OCI-LY1 (cell line): ENCODE data around the gene OR14C36.

Experiments
- H2AFZ ChIP-seq: fragments of 200-600 bp; sonication (generic), shearing (Covaris generic); 2 replicates; pipeline ENCODE4 v1.6.0; 2014; ENCODE audit warnings: antibody characterized with exemption, mild to moderate bottlenecking, low read length
- H3F3A ChIP-seq: fragments of 200-600 bp; sonication (generic), shearing (Covaris generic); 2 replicates; pipeline ENCODE4 v1.6.0; 2014; ENCODE audit warnings: mild to moderate bottlenecking, antibody characterized with exemption, low read length, moderate library complexity; ENCODE audit not compliant: insufficient read depth
- H3K27ac ChIP-seq: fragments of 200-600 bp; sonication (generic); 2 replicates; pipeline ENCODE4 v1.5.1; 2014; ENCODE audit warnings: low read length, mixed run types, mild to moderate bottlenecking, low read depth; ENCODE audit not compliant: poor library complexity, severe bottlenecking
- H3K27me3 ChIP-seq: fragments of 200-600 bp; sonication (generic); 2 replicates; pipeline ENCODE4 v1.6.0; 2014; ENCODE audit warnings: antibody characterized with exemption, mild to moderate bottlenecking, low read length, moderate library complexity; ENCODE audit not compliant: insufficient read depth
- H3K36me3 ChIP-seq: fragments of 200-600 bp; sonication (generic); 2 replicates; pipeline ENCODE4 v1.6.1; 2014; ENCODE audit warnings: mild to moderate bottlenecking, antibody characterized with exemption, low read length, moderate library complexity, mixed read lengths; ENCODE audit not compliant: insufficient read depth
- H3K4me1 ChIP-seq: fragments of 200-600 bp; sonication (generic); 2 replicates; pipeline ENCODE4 v1.5.1; 2014; ENCODE audit warnings: mild to moderate bottlenecking, low read length, moderate library complexity; ENCODE audit not compliant: insufficient read depth, severe bottlenecking
- H3K4me2 ChIP-seq: fragments of 200-600 bp; sonication (generic), shearing (Covaris generic); 2 replicates; pipeline ENCODE4 v1.6.1; 2014; ENCODE audit warnings: low read length
- H3K4me3 ChIP-seq: fragments of 200-600 bp; sonication (generic); 2 replicates; pipeline ENCODE4 v1.5.1; 2014; ENCODE audit warnings: low read length, low read depth, mild to moderate bottlenecking, mixed read lengths; ENCODE audit not compliant: poor library complexity, severe bottlenecking
- H3K79me2 ChIP-seq: fragments of 200-600 bp; shearing (Covaris generic); 2 replicates; pipeline ENCODE4 v1.6.1; 2016; ENCODE audit warnings: mixed run types, low read length, mixed read lengths; ENCODE audit not compliant: insufficient read depth
- H3K9ac ChIP-seq: fragments of 200-600 bp; sonication (generic), shearing (Covaris generic); 2 replicates; pipeline ENCODE4 v1.6.1; 2014; ENCODE audit warnings: mild to moderate bottlenecking, low read length, mixed read lengths
- H3K9me2 ChIP-seq: fragments of 200-600 bp; sonication (generic), shearing (Covaris generic); 2 replicates; pipeline ENCODE4 v1.6.1; 2014; ENCODE audit warnings: low read depth, mild to moderate bottlenecking, low read length, mixed read lengths
- H3K9me3 ChIP-seq: fragments of 200-600 bp; shearing (Covaris generic); 2 replicates; pipeline ENCODE4 v1.6.1; 2014; ENCODE audit warnings: low read length, mixed read lengths
- H4K20me1 ChIP-seq: fragments of 200-600 bp; sonication (generic), shearing (Covaris generic); 2 replicates; pipeline ENCODE4 v1.6.0; 2016; ENCODE audit warnings: mild to moderate bottlenecking, low read length; ENCODE audit not compliant: insufficient read depth
- EZH2 ChIP-seq: fragments of 200-600 bp; sonication (generic), shearing (Covaris generic); IDR thresholded peaks from 2 replicates; pipeline ENCODE4 v1.8.0; 2017; ENCODE audit warnings: borderline replicate concordance, mixed run types, mild to moderate bottlenecking, antibody characterized with exemption, low read length, moderate library complexity, mixed read lengths
- TF ChIP-seq, protein P1 (sequence below): fragments of 200-600 bp; sonication (generic), shearing (Covaris generic); IDR thresholded peaks from 2 replicates; pipeline ENCODE4 v1.5.1; 2017; ENCODE audit warnings: mild to moderate bottlenecking, antibody characterized with exemption, low read length, moderate library complexity, mixed read lengths

Gene OR14C36

DNA sequence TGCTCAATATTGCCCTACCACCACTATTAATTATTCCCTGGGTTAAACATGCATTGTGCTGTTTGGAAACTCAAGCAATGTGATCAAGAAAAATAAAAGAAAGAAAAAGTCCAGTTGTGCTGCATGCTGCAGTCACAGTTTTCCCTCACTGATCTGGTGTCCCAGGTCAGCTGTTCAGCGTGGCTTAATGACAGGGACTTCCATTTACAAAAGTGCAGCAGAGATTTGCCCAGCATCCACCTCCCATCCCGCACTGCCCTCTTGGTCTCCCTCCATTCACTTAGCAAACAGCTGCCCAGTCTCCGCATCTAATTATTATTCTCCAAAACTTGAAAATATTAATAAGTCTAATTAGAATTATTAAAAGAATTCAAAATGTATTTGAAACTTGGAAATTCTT is 10.8 kb downstream of the OR14C36 start:
- Histone ChIP-seq H2AFZ (no peak overlapping the region), H3K27ac (no peak overlapping the region), H3K27me3 (no peaks in the 10 kb centered on the region), H3K36me3 (no peaks in the 10 kb centered on the region), H3K9me3 (no peaks in the 10 kb centered on the region), H3F3A (no peaks in the 10 kb centered on the region), H3K4me3 (no peak overlapping the region), H3K9ac (no peak overlapping the region), H3K79me2 (no peaks in the 10 kb centered on the region), H3K9me2 (no peaks in the 10 kb centered on the region), H4K20me1 (no peaks in the 10 kb centered on the region), H3K4me2 (no peak overlapping the region), H3K4me1 (no peaks in the 10 kb centered on the region)
- TF ChIP-seq EZH2, result no peak
- TF ChIP-seq, protein P1, sequence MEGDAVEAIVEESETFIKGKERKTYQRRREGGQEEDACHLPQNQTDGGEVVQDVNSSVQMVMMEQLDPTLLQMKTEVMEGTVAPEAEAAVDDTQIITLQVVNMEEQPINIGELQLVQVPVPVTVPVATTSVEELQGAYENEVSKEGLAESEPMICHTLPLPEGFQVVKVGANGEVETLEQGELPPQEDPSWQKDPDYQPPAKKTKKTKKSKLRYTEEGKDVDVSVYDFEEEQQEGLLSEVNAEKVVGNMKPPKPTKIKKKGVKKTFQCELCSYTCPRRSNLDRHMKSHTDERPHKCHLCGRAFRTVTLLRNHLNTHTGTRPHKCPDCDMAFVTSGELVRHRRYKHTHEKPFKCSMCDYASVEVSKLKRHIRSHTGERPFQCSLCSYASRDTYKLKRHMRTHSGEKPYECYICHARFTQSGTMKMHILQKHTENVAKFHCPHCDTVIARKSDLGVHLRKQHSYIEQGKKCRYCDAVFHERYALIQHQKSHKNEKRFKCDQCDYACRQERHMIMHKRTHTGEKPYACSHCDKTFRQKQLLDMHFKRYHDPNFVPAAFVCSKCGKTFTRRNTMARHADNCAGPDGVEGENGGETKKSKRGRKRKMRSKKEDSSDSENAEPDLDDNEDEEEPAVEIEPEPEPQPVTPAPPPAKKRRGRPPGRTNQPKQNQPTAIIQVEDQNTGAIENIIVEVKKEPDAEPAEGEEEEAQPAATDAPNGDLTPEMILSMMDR, result no peak

DNA sequence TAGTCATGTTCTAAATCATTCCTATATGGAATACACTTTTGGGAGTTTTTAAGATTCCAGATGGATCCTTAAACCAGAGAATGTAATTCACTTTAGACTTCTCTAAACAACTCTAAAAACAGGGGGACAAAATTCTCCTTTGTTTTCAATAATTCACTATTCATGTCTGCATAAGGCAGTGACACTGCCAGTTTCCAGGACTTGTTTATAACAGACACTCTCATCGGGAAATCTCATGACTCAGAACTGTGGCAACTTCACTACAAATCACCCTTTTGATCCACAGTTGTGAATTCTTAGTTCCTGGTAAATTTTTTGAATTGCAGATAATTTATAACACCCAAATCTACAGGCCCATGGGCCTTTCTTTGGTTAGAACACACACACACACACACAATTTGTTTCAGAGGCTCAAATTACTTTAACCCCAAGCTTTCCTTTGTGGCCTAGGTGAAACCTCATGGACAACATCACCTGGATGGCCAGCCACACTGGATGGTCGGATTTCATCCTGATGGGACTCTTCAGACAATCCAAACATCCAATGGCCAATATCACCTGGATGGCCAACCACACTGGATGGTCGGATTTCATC is 12.6 kb downstream of the OR14C36 start, which contains the start of gene OR2T4:
Gene OR2T4 (plus strand): TSS at position 545 of the 595 bp plus-strand sequence. CDS start 0 bp downstream, at position 545.
- Histone ChIP-seq H3K79me2 (no peaks in the 10 kb centered on the region), H3K36me3 (no peaks in the 10 kb centered on the region), H3K27me3 (no peaks in the 10 kb centered on the region), H3K9me3 (no peaks in the 10 kb centered on the region), H3K4me3 (no peak within 1 kb of the TSS), H3K27ac (no peak within 1 kb of the TSS), H3K4me1 (no peaks in the 10 kb centered on the region), H3F3A (no peaks in the 10 kb centered on the region), H4K20me1 (no peaks in the 10 kb centered on the region), H2AFZ (no peak within 1 kb of the TSS; the same call in 1 of the 2 replicates), H3K4me2 (no peak within 1 kb of the TSS), H3K9me2 (no peaks in the 10 kb centered on the region), H3K9ac (no peak within 1 kb of the TSS)
- no peak for TF ChIP-seq EZH2
- TF ChIP-seq, protein P1, result no peak

DNA sequence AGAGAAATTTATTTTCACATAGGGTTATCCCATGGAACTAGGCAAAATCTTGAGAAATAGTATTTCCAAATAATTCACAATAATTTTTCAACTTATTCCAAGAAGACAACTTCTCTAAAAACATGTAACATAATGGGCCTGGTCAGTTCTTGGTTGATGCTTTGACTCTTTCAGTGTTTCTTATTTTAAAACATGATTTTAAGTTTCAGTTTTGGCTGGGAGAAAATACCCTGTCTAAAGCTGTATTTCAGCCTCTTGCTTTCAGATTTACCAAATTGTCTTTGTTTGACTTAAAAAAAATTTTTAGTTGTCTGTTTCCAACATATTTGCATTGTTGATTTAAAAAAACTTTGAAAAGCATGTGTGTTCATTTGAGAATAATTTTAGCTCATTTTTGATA is 18.0 kb downstream of the OR14C36 start:
- no peaks in the 10 kb centered on the region for H3K27me3 ChIP-seq

More for the DNA sequence above, 18.0 kb downstream of the OR14C36 start:
- Histone ChIP-seq H2AFZ (no peak overlapping the region), H3K9me2 (no peaks in the 10 kb centered on the region), H3F3A (no peaks in the 10 kb centered on the region), H3K9me3 (no peaks in the 10 kb centered on the region), H3K4me3 (no peak overlapping the region), H3K4me1 (no peaks in the 10 kb centered on the region), H3K36me3 (no peaks in the 10 kb centered on the region), H4K20me1 (no peaks in the 10 kb centered on the region), H3K4me2 (no peak overlapping the region), H3K9ac (no peak overlapping the region), H3K79me2 (no peaks in the 10 kb centered on the region), H3K27ac (no peak overlapping the region)
- TF ChIP-seq, protein P1, result no peak
- TF ChIP-seq EZH2, result no peak
